H1 (cell line): ENCODE results near the gene RGS14. TPM values are rescaled to one million over a fixed set of nuclear protein-coding genes. Genes with fewer than 3 reads are reported as not detected.

Experiments
- ASH2L ChIP-seq: fragments of 200-600, 300-600 bp; sonication (generic); IDR thresholded peaks from one replicate; pipeline ENCODE4 v1.7.1; 2017; ENCODE audit warnings: low read length
- BRCA1 ChIP-seq: IDR thresholded peaks from 2 replicates; pipeline ENCODE4 v1.6.1; 2012; ENCODE audit warnings: low read depth, low read length, improper control_type of control experiment
- CBX8 ChIP-seq: fragments of 300-800, 300-1000 bp; sonication (generic); IDR thresholded peaks from 2 replicates; pipeline ENCODE4 v1.7.1; 2016; ENCODE audit warnings: low read depth, low read length, borderline replicate concordance
- CHD2 ChIP-seq: IDR thresholded peaks from 2 replicates; pipeline ENCODE4 v1.6.1; 2012; ENCODE audit warnings: low read length, improper control_type of control experiment
- EP300 ChIP-seq, 2 experiments: IDR thresholded peaks; 1 replicate in 1 of 2; 2 replicates in 1 of 2; pipeline ENCODE4 v1.6.1; 2011 to 2012; ENCODE audit warnings: low read depth in 2 of 2, low read length in 2 of 2, mild to moderate bottlenecking in 2 of 2, borderline replicate concordance in 1 of 2, inconsistent platforms in 1 of 2, moderate library complexity in 1 of 2
- FOSL1 ChIP-seq: IDR thresholded peaks from 2 replicates; pipeline ENCODE4 v1.6.1; 2011; ENCODE audit warnings: mild to moderate bottlenecking, low read depth, low read length, moderate library complexity; ENCODE audit not compliant: insufficient read depth
- GABPA ChIP-seq: IDR thresholded peaks from 2 replicates; pipeline ENCODE4 v1.6.1; 2011; ENCODE audit warnings: mild to moderate bottlenecking, low read length, moderate library complexity, borderline replicate concordance; ENCODE audit not compliant: insufficient read depth
- HDAC6 ChIP-seq: IDR thresholded peaks from one replicate; pipeline ENCODE4 v1.7.1; 2012; ENCODE audit warnings: low read depth, mild to moderate bottlenecking, inconsistent platforms, low read length, moderate library complexity
- KDM1A ChIP-seq: fragments of 200-600, 300-600 bp; sonication (generic); IDR thresholded peaks from 2 replicates; pipeline ENCODE4 v1.7.1; 2016; ENCODE audit warnings: mild to moderate bottlenecking, low read length, borderline replicate concordance
- KDM4A ChIP-seq: IDR thresholded peaks from one replicate; pipeline ENCODE4 v1.7.1; 2012; ENCODE audit warnings: low read depth, mild to moderate bottlenecking, moderate library complexity, low read length, inconsistent platforms; ENCODE audit not compliant: severe bottlenecking
- MAFK ChIP-seq: IDR thresholded peaks from 2 replicates; pipeline ENCODE4 v1.6.1; 2012; ENCODE audit warnings: low read depth, mild to moderate bottlenecking, improper control_type of control experiment, low read length
- NRF1 ChIP-seq: IDR thresholded peaks from 2 replicates; pipeline ENCODE4 v1.6.1; 2011; ENCODE audit warnings: mild to moderate bottlenecking, low read depth, low read length, improper control_type of control experiment
- RNF2 ChIP-seq: fragments of 200-900, 300-1000 bp; sonication (generic); IDR thresholded peaks from 2 replicates; pipeline ENCODE4 v1.7.1; 2016; ENCODE audit warnings: borderline replicate concordance, low read depth, mild to moderate bottlenecking, antibody characterized with exemption, low read length; ENCODE audit not compliant: poor library complexity, severe bottlenecking; ENCODE audit errors: missing control alignments
- SP1 ChIP-seq: IDR thresholded peaks from 2 replicates; pipeline ENCODE4 v1.6.1; 2011; ENCODE audit warnings: low read depth, low read length
- SP4 ChIP-seq: IDR thresholded peaks from 2 replicates; pipeline ENCODE4 v1.6.1; 2012; ENCODE audit warnings: low read length, inconsistent platforms
- SRF ChIP-seq: IDR thresholded peaks from 2 replicates; pipeline ENCODE4 v1.6.1; 2011; ENCODE audit warnings: mild to moderate bottlenecking, low read depth, low read length, moderate library complexity
- SUZ12 ChIP-seq: fragments of 200-600 bp; sonication (generic); IDR thresholded peaks from 2 replicates; pipeline ENCODE4 v1.6.1; 2012; ENCODE audit warnings: mild to moderate bottlenecking, inconsistent platforms, low read length, moderate library complexity, mixed read lengths
- TAF7 ChIP-seq: optimal IDR thresholded peaks from 2 replicates; pipeline ENCODE3; 2011; ENCODE audit warnings: low read depth, mild to moderate bottlenecking, inconsistent platforms, low read length, moderate library complexity, borderline replicate concordance
- TCF12 ChIP-seq: IDR thresholded peaks from 2 replicates; pipeline ENCODE4 v1.6.1; 2011; ENCODE audit warnings: low read depth, mild to moderate bottlenecking, low read length
- TEAD4 ChIP-seq: IDR thresholded peaks from 2 replicates; pipeline ENCODE4 v1.6.1; 2012; ENCODE audit warnings: low read depth, low read length, inconsistent platforms, mixed read lengths
- YY1 ChIP-seq: IDR thresholded peaks from 2 replicates; pipeline ENCODE4 v1.6.1; 2011; ENCODE audit warnings: low read depth, mild to moderate bottlenecking, low read length
- polyA plus RNA-seq, 7 experiments: library from polyadenylated mRNA; depleted of rRNA in 3 of 7; stranded (reverse) in 5 of 7; unstranded in 2 of 7; fragments of >200 nt in 5 of 7; fragments of 200-250 nt in 2 of 7; gene quantifications; 1 replicate in 5 of 7; 2 replicates in 1 of 7; 4 replicates in 1 of 7; pipeline versions ENCODE4 v1.2.1 to v1.2.3, GENCODE V29; 2011 to 2013; ENCODE audit warnings: missing spikeins in 2 of 7, mixed read lengths in 2 of 7
- total RNA-seq: library from RNA; stranded (reverse); fragmentation: NEBNext Ultra II Directional; extraction: Animal tissue kit (Norgen Biotek cat#: 25700); gene quantifications from 2 replicates; pipeline ENCODE4 v1.2.1, GENCODE V29; 2021
- TF ChIP-seq, protein P1 (sequence below): IDR thresholded peaks from 2 replicates; pipeline ENCODE4 v1.6.1; 2012; ENCODE audit warnings: inconsistent platforms
- TF ChIP-seq, protein P2 (sequence below): IDR thresholded peaks from 2 replicates; pipeline ENCODE4 v1.6.1; 2011; ENCODE audit warnings: low read length, improper control_type of control experiment

RGS14 gene
- total and polyA plus RNA-seq, 2 of the 8 experiments (the other 6 are each of a cell fraction or from before 2014, with no cell fraction given) = 24.4 to 46.1 TPM

DNA sequence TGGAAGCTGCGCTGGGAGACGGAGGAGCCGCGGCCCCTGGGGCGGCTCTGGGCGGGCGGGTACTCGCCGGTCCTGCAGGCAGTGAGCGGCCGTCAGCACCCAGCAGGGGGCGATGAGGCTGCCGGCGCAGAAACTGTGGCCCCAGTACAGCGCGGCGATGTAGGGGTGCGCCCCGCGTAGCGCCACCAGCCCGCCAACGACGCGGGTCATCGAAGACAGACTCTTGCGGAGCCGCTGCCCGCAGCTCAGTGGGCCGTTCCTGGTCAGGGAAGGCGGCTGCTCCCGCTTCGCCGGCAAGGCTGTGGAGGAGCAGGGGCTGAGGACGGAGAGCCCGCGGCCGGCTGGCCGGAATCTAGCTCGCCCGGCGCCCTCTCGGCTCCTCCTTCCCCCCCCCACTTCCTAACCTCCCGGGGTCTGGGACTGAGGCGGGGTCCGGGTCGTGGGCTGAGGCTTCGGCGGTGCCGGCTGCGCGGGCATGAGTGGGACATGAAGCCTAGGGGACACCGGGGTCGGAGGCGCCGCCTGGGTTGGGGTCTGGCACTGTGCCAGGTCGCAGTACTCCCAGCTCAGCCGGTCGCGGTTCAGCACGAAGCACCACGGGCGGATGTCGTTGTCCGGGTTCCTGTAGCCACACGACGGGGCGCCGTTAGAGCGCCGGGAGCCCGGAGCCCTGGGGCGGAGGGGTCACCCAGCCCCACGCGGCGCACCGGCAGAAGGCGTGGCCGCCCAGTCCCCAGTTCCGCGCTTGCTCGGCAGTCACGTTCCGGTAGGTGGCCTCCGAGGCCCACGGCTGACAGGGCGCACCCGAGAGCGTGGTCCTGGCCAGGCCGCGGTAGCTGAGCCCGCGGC lies 46.3 kb downstream of the RGS14 start (continued):
- TF ChIP-seq ASH2L (no peak), NRF1 (no peak), CHD2 (no peak), CBX8 (no peak), HDAC6 (no peak), TAF7 (no peak), KDM1A (no peak), TCF12 (no peak), GABPA (no peak), SUZ12 (peak; percentile 67; the same call in 1 of the 2 replicates), FOSL1 (no peak), MAFK (no peak), BRCA1 (no peak), SP1 (no peak), EP300 (IDR thresholded peaks at IDR 0.05; ENCODE audit: borderline replicate concordance in 1 of 2, low read depth in 2 of 2, low read length in 2 of 2) (no peak), YY1 (peak; percentile 23; the same call in 1 of the 2 replicates), KDM4A (peak; percentile 61), RNF2 (no peak), TEAD4 (no peak), SRF (no peak), SP4 (no peak)
- TF ChIP-seq, protein P1, sequence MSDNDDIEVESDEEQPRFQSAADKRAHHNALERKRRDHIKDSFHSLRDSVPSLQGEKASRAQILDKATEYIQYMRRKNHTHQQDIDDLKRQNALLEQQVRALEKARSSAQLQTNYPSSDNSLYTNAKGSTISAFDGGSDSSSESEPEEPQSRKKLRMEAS = peak; percentile 77
- TF ChIP-seq, protein P2, sequence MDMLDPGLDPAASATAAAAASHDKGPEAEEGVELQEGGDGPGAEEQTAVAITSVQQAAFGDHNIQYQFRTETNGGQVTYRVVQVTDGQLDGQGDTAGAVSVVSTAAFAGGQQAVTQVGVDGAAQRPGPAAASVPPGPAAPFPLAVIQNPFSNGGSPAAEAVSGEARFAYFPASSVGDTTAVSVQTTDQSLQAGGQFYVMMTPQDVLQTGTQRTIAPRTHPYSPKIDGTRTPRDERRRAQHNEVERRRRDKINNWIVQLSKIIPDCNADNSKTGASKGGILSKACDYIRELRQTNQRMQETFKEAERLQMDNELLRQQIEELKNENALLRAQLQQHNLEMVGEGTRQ = no peak
